GM13976 (cell line): ENCODE measurements around the gene BCAS4.

Experiments used
- DNase-seq: peaks from one replicate; pipeline ENCODE4 v3.0.0; 2012; ENCODE audit warnings: low spot score
- in situ Hi-C: fragments of 300-500 bp; cut with MboI; formaldehyde crosslinking; loops from one replicate; pipeline ENCODE4 v1.12.0; 2022; ENCODE audit warnings: low sequenced_read_pairs, mixed read lengths, inconsistent platforms; ENCODE audit not compliant: unreplicated experiment
- TF ChIP-seq, protein P1 (sequence below): IDR thresholded peaks from 2 replicates; pipeline ENCODE4 v1.5.1; 2012; ENCODE audit warnings: borderline replicate concordance, mild to moderate bottlenecking; ENCODE audit not compliant: insufficient read depth; ENCODE audit errors: extremely low read depth, missing control alignments, control extremely low read depth

The BCAS4 gene

DNA sequence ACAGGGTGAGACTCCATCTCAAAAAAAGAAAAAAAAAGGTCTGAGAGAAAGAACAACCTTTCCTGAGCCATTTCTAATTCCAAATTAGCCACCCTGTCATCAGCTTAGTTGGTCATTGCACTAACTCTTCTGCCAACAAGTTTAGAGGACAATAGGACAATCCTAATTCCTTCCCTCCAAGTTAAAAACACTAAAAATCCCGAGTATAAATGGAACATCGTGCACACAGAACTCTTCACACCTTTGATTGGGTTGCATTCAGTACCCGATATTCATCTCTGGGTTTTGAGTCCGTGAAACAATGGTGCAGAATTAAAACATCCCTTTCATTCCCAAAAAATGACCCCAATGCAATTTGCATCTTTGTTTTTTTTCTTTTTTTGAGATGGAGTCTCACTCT, 40.4 kb upstream of the BCAS4 start:
- TF ChIP-seq, protein P1, sequence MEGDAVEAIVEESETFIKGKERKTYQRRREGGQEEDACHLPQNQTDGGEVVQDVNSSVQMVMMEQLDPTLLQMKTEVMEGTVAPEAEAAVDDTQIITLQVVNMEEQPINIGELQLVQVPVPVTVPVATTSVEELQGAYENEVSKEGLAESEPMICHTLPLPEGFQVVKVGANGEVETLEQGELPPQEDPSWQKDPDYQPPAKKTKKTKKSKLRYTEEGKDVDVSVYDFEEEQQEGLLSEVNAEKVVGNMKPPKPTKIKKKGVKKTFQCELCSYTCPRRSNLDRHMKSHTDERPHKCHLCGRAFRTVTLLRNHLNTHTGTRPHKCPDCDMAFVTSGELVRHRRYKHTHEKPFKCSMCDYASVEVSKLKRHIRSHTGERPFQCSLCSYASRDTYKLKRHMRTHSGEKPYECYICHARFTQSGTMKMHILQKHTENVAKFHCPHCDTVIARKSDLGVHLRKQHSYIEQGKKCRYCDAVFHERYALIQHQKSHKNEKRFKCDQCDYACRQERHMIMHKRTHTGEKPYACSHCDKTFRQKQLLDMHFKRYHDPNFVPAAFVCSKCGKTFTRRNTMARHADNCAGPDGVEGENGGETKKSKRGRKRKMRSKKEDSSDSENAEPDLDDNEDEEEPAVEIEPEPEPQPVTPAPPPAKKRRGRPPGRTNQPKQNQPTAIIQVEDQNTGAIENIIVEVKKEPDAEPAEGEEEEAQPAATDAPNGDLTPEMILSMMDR: no peak
- no peak for DNase-seq
- in situ Hi-C loops: no loop called here

DNA sequence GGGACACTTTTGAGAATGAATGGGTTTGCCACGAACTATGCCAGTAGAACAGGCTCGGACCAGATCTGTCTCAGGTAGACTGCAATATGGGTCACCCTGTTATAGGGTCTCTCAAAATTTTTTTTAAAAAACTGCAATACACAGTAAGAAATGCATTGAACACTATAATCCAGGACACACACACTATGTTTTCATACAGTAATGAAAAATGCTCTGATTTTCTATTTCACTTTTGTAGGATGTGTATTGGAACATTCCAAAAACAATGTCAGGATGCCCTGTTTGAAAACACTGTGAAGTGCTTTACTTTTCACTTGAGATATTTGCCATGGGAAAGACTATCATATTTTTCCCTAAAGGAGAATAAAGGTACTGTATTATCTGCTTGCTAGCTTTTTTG, 38.4 kb upstream of the BCAS4 start:
- in situ Hi-C loops: no loop called here
- TF ChIP-seq, protein P1: no peak

DNA sequence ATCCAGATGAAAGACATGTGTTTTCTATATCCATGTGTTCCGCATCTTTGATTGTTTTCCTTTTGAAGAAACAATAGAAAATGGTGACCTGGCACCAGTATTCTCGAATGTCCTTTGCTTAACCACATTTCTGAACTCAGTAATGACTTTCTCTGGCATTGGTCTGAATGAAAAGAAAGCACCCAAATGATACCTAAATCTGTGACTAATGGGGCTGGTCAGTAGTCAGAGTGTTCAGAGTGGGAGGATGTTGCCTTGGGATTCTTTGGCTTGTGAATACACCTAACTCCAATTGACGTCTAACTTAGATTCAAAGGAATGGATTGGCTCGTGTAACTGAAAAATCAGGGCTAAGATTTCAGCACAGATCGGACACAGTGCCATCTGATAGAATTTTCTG, 36.4 kb upstream of the BCAS4 start:
- in situ Hi-C loops: no loop called here
- TF ChIP-seq, protein P1: no peak
- no peak for DNase-seq

More for the DNA sequence above, 38.4 kb upstream of the BCAS4 start:
- no peak for DNase-seq

DNA sequence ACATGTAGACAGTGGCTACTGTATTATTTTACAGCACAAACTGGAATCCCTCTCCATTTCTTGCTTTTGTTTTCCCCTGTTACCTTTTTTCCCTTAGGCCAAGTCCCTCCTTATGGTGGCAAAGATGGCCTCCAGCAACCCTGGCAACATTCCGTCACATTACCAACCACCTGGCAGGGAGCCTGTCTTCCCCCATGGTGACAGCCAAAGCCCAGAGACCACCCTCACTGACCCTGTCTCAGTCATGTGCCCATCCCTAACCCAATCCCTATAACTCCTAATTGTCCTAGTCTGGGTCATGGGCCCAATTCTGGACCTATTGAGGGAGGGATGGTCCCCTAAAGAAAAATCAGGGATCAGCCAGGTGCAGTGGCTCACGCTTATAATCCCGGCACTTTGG, 35.9 kb upstream of the BCAS4 start:
- TF ChIP-seq, protein P1: no peak
- no peak for DNase-seq
- in situ Hi-C loops: no loop called here

DNA sequence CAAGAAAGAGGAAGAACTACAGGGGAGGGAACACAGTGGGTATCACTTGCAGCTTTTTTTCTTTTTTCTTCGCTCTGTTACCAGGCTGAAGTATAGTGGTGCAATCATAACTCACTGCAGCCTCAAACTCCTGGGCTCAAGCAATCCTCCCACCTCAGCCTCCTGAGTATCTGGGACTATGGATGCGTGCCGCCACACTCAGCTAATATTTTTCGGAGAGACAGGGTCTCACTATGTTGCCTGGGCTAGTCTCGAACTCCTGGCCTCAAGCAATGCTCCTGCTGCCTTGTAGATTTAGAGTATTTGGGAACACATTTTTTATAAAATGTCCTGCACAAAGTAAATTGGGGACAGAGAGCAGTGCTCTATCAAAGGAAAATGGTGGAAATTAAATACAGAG, 35.2 kb upstream of the BCAS4 start:
- TF ChIP-seq, protein P1: no peak
- DNase-seq: no peak
- in situ Hi-C loops: no loop called here

DNA sequence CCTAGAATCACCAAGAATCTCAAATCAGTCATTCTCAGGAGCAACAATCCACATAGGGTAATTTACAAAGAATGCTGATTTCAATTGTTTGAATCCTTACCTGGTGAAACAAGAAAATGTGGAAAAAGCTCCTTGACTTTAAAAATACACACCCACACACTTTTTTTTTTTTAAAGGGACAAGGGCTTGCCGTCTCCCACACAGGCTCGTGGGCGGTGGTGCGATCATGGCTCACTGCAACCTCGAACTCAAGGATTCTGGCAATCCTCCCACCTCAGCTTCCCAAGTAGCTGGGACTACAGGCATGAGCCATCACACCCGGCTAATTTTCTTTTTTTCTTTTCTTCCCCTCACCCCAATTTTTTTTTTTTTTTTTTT, 32.8 kb upstream of the BCAS4 start:
- DNase-seq: no peak
- in situ Hi-C loops: no loop called here
- TF ChIP-seq, protein P1: no peak
